ENCODE measurements around the gene AADACL4.
A peak's percentile ranks its signal among the peaks of the same experiment; 100 is the strongest.

AADACL4 gene

DNA sequence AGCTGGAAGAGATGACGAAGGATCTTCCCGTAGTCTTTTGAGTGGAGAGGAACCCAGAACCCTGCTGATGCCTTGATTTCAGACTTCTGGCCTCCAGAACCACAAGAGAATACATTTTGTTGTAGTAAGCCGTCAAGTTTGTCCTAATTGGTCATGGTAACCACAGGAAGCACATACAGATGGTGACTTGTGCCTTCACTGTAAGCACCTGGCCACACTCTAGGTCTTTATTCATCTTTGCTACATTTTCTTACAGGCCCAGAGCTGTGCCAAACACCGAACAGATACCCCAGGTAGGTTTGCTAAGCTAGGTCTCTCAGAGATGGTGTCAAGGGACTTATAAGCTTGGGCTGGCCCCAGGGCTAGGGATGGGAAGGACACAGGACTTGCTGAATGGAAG is 30.7 kb upstream of the AADACL4 start:
- no peak for DNase-seq

GRCh38 chr1:12614402-12615158 is 29.3 kb upstream of the AADACL4 start:
- no peak for DNase-seq

DNA sequence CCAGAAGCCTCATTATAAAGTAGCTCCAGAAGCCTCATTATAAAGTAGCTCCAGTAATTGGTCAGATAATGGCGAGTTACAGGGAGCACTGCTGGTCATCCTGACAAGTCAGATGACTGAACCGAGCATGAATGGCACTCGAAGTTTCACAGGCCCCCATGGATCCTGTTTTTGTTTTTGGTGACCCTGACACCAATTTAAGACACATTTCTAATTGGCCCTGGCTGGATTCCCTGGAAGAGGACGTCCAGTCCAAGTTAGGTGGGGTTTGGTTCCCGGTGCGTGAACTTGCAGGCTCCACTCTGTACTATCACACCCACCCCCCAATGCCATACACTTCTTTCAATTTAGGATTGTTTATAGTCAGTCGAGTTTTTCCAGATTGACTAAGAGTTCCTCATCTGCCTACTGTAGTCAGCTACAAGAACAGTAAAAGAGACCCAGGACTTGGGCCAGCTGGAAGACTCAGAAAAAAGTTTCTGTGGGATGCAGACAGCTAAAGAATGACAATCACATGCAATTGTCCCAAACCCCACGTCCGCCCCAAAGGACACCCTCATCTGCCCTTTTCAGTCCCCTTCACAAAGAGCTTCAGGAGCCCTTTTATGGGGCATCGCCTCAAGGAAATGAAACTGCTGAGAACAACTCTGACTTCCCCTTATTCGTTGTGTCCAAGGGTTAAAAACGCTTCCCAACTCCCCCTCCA is 28.6 kb upstream of the AADACL4 start:
- DNase-seq = no peak

- no peak for DNase-seq
These were observed 27.8 kb upstream of the AADACL4 start for GRCh38 chr1:12615865-12616708.

DNA sequence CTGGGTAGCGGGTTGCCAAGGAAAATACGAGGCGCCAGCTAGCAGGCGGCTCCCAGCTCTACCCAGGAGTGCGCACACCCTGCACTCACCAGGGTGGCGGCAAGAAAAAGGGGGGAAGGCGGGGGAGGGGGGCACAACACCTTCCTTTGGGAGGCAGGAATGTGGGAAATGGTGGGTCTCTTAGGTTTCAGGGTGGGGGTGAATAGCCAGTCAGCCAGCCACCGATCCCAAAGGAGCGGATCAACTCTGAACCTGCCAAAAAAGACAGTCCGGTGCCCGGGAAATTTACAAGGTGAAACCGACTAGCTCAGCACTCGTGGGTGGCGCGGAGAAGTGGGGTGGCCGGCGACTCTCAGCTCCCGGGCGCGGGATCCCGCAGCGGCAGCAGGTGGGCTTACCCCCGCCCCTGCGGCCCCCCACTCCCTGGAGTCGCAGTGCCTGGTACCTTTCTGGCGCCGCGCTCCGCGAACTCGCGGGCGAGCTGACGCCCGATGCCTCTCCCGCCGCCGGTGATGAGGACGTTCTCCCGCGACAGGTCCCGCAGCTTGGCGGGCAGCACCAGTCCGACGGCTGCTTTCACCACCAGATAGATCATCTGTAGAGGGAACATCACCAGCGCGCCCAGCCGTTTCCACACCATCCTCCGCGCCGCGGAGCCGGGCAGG is 27.0 kb upstream of the AADACL4 start:
- no peak for DNase-seq

DNA sequence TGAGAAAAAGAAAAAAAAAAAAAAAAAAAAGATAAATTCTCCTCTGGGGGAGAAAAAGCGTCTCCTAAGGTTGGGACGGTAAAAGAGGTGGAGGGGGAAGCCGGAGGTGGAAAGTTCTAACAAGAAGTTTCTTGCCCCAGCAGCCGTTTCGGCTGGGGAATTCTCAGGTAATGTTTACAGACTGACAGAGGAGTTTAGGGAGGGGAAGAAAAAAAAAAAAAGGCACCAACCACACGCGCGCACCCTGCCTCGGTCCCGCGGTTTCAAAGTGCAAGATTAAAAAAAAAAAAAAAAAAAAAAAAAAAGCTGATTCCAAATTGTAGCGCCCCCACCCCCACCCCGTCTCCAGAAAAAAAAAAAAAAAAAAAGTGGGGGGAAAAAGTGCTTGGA is 26.4 kb upstream of the AADACL4 start:
- DNase-seq = no peak

DNA sequence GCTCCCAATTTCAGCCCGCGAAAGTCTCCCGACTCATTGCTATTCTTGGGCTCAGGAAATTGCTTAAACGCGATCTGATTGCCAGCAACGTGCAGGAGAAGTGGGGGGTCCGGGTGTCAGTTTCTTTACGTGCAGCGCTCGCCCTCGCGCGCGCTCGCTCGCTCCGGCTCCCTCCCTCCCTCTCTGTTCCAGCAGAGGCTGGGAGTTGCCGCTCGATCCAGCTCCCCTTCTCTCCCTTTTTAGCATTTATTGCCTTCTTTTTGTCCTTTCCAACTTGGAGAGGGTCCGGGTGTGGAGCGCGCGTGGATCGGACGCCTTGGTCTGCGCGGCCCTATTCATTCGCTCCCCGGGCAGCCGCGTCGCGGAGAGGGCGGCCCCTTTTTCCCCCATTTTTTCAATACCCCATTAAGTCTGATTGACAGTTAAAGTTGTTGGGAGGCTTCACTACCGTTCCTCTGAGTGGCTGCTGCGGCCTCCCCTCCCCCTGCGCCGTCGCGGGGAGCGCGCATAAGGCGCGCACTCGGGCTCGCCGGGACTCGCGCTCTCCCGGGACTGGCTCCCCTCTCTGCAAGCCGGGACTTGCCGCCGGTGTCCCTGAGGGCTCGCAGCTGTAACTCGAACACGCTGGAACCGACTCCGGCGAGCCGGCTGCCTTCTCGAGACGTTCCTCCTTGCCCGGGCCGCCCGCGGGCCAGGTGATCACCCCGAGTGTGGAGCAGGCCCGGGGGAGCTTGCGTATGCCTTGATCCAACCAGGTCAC is 25.8 kb upstream of the AADACL4 start, which contains the start of gene DHRS3:
TSS of gene DHRS3 (minus strand) at position 310 of the 760 bp plus-strand sequence. CDS start 862 bp downstream, outside the sequence.
- DNase-seq = peak; percentile 55

- DNase-seq = no peak
These were observed 25.3 kb upstream of the AADACL4 start for GRCh38 chr1:12618661-12618964.

DNA sequence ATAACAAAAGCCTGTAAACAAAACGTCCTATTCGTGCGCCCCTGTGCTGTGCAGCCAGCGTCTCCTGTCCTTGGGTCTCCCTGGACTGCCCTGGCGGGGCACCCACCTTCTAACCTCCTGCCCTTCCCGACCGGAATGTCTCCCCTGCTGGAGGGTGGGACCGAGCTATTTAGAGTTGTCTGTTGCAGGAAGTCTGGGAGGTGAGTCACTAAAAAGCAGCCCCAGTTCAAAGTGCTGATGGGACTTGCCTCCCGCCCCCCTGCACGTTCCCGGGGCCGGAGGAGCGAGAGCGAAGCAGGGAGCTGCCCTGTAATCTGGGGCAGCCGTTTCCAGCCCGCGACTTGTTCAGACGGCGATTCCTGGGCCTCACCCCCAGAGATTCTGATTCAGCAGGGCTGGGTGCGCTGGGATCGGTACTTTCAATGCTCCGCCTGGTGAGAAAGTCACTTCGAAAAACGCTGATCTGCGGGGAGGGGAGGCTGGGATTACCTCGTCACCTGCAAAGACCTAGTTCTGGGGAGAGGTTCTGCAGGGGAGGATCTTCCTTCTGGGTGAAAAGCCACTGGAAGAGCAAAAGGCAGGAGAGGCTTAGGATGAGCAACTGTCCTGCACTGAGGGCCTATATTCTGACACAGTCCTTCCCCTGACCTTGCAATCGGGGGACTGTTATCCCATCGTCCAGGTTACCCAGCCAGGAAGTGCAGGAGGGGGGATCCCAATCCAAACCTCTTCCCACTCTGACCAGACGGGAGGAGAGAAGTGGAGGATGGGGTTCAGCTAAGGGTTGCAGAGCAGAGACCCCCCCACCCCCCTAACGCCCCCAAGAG is 24.7 kb upstream of the AADACL4 start:
- DNase-seq = peak; percentile 37

GRCh38 chr1:12619792-12620487 is 23.9 kb upstream of the AADACL4 start:
- DNase-seq = peak; percentile 35

DNA sequence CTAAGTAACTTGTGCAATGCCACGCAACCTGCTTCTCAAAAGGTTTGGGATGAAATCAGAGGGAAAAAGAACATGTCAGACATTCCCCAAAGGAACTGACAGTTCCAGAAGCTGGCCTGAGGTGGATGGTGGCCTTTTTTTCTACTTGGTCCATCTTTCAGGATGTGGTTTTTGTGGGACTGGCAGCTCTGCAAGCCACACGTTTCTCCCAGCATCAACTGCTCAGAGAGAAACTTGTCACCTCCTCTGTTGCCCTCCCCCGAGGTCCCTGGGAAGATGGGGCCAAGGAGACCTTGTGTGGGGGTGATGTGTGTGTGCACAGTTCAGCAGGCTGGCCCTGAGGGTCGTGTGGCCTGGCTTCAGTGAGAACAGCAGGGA is 23.4 kb upstream of the AADACL4 start:
- DNase-seq = no peak

DNA sequence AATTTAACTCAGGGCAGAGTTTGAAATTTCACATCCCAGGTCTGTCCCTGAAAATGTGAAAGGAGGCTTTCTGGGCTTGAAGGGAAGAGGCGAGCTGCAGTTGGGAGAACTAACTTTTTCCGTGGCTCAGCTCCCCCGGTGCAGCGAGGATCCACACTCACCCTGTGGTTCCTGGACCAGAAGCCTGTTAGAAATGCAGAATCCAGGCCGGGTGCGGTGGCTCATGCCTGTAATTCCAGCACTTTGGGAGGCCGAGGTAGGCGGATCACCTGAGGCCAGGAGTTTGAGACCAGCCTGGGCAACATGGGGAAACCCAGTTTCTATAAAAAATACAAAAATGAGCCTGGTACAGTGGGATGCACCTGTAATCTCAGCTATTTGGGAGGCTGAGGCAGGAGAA is 23.0 kb upstream of the AADACL4 start:
- no peak for DNase-seq

- no peak for DNase-seq
These were observed 22.2 kb upstream of the AADACL4 start for GRCh38 chr1:12621346-12622335.

- no peak for DNase-seq
These were observed 21.4 kb upstream of the AADACL4 start for GRCh38 chr1:12622506-12622905.

- DNase-seq = no peak
These were observed 18.6 kb upstream of the AADACL4 start for GRCh38 chr1:12625276-12625675.

DNA sequence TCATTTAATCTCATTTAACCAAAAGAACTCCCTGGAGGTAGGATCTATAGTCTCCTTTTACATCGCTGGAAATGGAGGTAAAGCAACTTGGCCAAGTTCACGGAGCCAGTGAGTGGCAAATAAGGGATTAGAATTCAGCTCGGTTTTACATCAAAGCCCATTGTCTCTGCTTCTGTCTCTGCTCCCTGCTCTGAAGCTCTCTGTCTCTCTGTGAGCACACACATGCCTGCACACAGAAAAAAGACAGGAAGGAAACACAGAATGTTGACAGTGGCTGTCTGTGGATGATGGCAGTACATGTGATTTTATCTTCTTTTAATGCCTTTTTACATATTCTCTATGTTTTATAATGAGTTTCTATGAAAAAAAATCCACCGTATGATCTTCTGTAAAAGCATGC is 17.0 kb upstream of the AADACL4 start:
- DNase-seq = no peak

GRCh38 chr1:12627296-12627695 is 16.6 kb upstream of the AADACL4 start:
- DNase-seq = no peak

GRCh38 chr1:12629511-12629956 is 14.4 kb upstream of the AADACL4 start:
- no peak for DNase-seq

Measured in activated gamma-delta T cell (primary cell).